NCI-H526 treated with DMSO at 0.1 percent for 48 hours (cell line): ENCODE data around the gene POLR2I.
"Not testable (repeated sequence)": the region's sequence is repeated elsewhere in the genome, so short reads cannot be mapped to it uniquely, and the experiment has no call there.

Experiments used
- DNase-seq: peaks from one replicate; lab custom pipeline; 2025; lab: John Stamatoyannopoulos, UW

Gene POLR2I

GRCh38 chr19:36114721-36115452 is at the start of gene POLR2I:
POLR2I (minus strand) TSS chr19:36114875; CDS start chr19:36114856, 19 bp downstream.
- peak; percentile 100 for DNase-seq

GRCh38 chr19:36163813-36164212 is 49.1 kb upstream of the POLR2I start:
- no peak for DNase-seq

GRCh38 chr19:36160821-36161596 is 46.3 kb upstream of the POLR2I start:
- no peak for DNase-seq

DNA sequence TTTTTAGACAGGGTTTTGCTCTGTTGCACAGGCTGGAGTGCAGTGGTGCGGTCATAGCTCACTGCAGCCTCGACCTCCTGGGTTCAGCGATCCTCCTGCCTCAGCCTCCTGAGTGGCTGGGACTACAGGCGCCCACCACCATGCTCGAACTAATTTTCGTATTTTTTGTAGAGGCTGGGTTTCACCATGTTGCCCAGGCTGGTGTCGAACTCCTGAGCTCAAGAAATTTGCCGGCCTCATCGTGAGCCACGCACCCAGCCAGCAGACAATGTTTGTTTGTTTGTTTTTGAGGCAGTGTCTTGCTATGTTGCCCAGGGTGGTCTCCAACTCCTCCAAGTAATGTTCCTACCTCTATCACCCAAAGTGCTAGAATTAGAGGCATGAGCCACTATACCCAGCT is 38.5 kb upstream of the POLR2I start:
- DNase-seq, result no peak

GRCh38 chr19:36152352-36153091 is 37.8 kb upstream of the POLR2I start, which contains the start of gene COX7A1:
COX7A1 (minus strand) TSS chr19:36152447; CDS start chr19:36152407, 40 bp downstream.
- DNase-seq, result no peak

DNA sequence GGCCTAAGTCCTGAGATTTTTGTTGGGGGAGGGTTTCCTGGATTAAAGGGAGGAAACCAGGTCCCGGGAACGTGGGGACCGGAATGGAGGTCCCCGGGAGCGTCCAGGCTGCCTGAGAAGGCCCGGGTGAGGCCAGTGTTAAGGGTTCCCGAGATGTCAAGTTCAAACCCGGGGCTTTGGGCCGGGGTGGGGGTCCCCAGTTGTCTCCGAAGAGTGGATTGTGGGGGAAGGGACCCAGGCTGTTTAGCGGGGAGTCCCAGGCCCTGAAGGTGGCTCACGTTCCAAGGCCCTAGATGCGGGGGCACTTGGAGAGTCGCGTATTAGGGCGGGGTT is 37.3 kb upstream of the POLR2I start:
- no peak for DNase-seq

DNA sequence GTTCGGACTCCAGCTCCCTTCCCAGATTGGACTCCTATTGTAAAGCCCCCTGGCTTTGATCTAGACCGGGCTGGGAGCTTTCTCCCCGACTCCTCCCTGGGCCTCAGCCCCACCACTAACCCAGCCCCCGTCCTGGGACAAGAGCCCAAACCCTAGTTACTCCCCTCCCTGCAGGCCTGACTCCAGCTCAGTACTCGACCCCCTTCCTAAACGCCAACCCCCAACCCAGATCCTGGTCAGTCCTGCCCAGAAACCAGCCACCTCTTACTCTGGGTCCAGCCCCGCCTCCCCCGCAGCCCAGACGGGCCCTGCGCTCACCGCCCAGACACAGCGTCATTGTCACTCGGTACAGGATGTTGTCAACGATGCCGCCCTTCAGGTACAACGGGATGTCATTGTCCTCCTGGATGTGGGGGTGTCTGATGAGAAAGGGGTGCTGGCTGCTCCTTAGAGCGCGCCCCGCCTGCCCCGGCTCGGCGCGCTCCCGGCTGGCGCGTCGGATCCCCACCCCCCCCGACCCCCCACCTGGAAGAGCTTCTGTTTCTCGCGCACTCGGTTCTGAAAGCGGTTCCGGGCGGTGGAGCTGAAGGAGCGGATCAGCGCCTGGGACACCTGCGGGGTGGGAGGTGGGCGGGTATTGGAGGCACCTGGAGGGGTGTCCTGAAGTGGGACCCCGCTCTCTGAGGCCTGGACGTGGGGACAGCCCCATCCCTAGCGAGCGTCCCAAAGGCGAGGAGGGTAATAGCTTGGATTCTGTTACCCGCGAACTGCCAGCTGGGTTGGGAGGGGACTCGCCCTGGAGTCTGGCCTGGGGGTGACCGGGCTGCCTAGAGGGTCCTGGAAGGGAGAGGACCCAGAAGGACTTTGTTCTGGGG is 36.7 kb upstream of the POLR2I start:
- DNase-seq, result no peak

DNA sequence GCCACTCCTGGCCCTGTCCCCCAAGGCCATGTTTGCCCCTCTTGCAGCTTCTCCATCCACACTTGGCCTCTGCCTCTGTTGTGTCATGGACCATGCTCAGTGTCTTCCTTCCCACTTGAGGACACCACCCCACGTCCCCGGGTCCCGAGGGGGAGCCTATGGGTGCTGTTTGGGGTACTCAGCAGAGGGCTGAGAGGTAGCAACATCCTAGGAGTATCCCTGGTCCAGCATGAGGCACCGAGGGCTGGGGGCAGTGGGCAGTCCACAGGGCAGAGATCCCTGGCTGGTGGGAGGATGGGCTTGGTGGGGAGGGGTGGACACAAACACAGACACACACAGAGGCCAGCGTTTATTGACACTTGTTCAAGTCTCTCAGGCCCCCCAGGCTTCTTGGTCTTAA is 35.9 kb upstream of the POLR2I start:
- no peak for DNase-seq

DNA sequence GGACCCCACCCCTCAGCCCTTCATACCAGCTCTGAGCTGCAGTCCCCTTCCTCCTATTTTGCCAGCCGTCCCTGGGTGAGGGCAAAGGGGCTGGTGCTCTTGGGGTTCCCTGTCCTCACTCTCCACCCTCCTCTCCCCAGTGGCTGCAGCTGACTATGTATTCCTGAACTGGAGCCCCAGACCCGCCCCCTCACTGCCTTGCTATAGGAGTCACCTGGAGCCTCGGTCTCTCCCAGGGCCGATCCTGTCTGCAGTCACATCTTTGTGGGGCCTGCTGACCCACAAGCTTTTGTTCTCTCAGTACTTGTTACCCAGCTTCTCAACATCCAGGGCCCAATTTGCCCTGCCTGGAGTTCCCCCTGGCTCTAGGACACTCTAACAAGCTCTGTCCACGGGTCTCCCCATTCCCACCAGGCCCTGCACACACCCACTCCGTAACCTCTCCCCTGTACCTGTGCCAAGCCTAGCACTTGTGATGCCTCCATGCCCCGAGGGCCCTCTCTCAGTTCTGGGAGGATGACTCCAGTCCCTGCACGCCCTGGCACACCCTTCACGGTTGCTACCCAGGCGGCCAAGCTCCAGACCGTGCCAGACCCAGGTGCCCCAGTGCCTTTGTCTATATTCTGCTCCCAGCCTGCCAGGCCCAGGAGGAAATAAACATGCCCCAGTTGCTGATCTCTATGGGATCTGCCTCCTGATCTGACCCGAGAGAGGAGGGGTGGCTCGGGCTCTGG is 35.2 kb upstream of the POLR2I start:
- DNase-seq, result no peak

GRCh38 chr19:36144624-36145023 is 29.9 kb upstream of the POLR2I start:
- no peak for DNase-seq

- no peak for DNase-seq
These were observed 27.8 kb upstream of the POLR2I start for GRCh38 chr19:36142496-36142895.

DNA sequence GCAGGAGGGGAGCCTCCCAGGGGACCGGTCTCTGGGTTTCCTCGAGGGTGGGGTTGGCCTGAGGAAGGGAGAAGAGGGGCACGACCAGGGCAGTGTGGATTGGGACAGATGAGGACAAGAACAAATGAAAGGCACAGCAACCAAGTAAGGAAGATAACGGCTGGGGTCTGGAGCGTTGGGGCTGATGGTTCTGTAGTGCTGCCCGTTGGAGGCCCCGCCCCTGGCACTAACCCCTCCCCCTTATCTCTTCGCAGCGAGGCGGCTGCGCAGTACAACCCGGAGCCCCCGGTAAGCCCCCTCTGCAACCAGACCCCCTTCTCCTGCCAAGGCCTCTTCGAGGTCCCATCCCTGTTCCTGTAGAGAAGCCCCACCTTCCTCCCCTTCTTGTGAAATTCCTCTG is 27.4 kb upstream of the POLR2I start:
- no peak for DNase-seq

DNA sequence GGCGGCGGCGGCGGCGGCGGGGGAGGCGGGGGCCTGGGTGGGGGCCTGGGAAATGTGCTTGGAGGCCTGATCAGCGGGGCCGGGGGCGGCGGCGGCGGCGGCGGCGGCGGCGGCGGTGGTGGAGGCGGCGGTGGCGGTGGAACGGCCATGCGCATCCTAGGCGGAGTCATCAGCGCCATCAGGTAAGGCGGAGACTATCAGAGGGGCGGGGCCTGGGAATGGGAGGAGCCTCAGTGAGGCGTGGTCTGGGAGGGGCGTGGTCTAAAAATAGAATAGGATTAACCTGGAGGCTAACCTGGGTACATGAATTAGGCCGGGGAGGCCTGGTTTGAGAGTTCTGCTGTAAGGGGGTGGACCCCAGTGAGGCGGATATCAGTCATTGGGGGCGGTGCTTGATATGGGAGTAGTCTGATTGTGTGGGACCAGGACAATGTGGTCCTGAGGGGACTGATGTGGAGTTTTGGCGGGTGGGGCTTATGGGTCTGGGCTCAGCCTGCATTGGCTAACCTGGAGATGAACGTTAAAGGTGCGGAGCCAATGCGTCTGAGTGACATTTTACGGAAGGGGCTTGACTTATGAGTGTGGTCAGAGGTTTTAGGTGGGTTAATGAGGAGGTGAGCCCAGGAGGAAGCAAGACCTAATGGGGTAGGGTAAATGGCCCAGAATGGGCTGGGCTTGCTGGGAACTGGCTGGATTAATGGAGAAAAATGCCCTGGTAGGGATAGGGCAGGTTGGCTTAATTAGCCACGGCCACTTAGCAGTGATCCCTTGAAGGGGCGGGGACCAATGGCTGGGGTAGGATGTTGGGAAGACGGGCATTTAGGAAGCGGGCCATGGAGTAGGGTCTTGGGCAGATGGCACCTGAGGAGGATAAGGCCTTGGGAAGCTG is 26.6 kb upstream of the POLR2I start:
- peak; percentile 79 for DNase-seq

GRCh38 chr19:36140304-36141038 is 25.8 kb upstream of the POLR2I start:
- peak; percentile 66 for DNase-seq

DNA sequence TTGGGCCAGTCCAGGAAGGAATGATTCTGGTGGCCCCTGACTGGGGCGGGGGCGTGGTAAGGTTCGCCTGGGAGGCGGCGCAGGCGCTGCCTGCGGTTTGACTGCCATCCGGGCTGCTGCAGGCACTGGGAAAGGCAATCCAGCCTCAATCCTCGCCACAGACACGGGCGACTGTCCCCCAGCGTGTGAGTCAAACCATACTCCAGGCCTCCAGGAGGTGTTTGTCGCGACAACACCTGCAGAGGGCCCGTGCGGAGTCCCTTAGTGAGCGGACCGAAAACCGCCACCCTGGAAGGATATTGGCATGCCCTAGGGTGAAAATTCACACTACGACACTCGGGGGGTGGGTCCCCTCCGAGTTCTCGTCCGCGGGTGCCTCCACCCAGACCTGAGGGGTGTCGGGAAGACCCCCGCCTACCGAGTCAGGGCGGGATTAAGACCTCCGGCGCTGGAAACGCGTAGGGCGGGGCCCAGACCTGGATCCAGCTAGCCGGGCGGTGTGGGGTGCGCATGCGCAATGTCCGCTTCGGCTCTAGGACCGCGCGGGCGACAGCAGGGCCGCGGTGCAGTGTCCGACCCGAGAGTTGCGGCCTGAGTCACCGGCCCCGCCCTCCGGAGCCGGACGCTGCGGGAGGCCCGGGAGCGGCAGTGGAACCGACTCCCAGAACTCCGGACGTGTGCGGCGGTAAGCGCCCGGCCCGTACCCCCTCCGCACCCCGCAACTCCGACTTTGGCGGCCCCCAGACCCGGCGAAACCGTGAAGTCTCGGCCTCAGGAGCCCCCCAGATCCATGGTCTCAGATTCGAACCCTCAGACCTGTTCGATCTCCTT is 25.0 kb upstream of the POLR2I start, which contains the start of gene CAPNS1:
TSS of gene CAPNS1 (plus strand) at position 594 of the 831 bp plus-strand sequence. CDS start 946 bp downstream, outside the sequence.
- peak; percentile 94 for DNase-seq

GRCh38 chr19:36139120-36139472 is 24.4 kb upstream of the POLR2I start:
- no peak for DNase-seq

DNA sequence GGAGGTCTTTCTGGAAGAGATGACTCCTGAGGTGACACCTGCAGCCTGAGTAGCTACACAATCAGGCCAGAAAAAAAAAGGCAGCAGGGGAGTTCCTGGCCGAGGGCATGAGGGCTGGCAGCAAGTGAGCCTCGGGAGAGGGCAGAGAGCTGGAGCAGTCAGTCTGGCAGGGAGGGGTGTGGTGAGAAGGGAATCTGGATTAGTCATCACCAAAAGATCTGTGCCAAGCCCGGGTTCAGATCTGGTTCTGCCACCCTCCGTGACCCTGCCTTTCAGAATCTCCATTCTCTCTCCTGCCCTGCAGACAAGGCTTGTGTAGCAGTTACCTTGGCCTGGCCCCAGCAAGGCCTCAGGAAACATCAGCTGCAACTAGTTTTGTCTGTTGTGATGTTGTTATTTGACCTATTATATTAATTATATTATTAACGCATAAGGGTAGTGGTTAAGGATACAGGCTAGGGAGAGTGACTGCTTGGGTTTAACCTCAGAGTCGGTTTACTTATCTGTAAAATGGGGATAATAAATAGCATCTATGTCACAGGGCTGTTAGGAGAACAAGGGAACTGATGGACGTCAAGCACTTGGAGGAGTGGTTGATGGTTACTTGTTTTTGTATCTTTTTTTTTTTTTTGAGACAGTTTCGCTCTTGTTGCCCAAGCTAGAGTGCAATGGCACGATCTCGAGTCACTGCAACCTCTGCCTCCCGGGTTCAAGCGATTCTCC is 22.4 kb upstream of the POLR2I start:
- DNase-seq, result no peak

DNA sequence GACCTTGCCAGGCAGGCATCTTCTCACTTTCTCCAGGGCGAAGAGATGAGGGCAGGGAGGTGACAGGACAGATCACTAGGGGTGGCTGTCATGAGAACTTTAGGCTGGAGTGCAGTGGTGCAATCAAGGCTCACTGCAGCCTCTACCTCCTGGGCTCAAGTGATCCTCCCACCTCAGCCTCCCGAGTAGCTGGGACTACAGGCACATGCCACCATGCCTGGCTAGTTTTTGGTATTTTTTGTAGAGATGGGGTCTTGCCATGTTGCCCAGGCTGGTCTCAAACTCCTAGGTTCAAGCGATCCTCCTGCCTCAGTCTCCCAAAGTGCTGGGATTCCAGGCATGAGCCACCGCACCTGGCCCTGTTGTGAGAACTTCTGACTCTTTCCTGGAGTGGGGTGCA is 20.2 kb upstream of the POLR2I start:
- not testable (repeated sequence) for DNase-seq
